Liver (tissue), 9 donors: ENCODE results near the gene BASP1. TPM values are rescaled to one million over a fixed set of nuclear protein-coding genes. Genes with fewer than 3 reads are reported as not detected.

ENCODE experiments used
- DNase-seq: peaks from one replicate; pipeline ENCODE4 v3.0.0-alpha.2; 2017; ENCODE audit warnings: low spot score
- H3K27ac ChIP-seq, 2 donors: one replicate each; pipeline ENCODE4 v1.7.0; 2013; ENCODE audit warnings: inconsistent platforms in 2 of 2, low read length in 2 of 2, control low read depth in 1 of 2, low read depth in 1 of 2, mild to moderate bottlenecking in 1 of 2
- H3K27me3 ChIP-seq, 4 donors: one replicate each; pipeline versions ENCODE4 v1.6.1 to v1.7.0; 2013; ENCODE audit warnings: low read length in 3 of 4, inconsistent platforms in 1 of 4, mild to moderate bottlenecking in 1 of 4, moderate library complexity in 1 of 4; ENCODE audit not compliant: control insufficient read depth in 4 of 4, insufficient read depth in 4 of 4
- H3K36me3 ChIP-seq, 4 donors: one replicate each; pipeline versions ENCODE4 v1.6.1 to v1.7.0; 2013; ENCODE audit warnings: low read length in 3 of 4, mild to moderate bottlenecking in 3 of 4, low read depth in 1 of 4, moderate library complexity in 1 of 4; ENCODE audit not compliant: control insufficient read depth in 4 of 4, insufficient read depth in 3 of 4
- H3K4me1 ChIP-seq, 4 donors: one replicate each; pipeline versions ENCODE4 v1.6.1 to v1.7.0; 2013; ENCODE audit warnings: low read length in 3 of 4, mild to moderate bottlenecking in 3 of 4, moderate library complexity in 1 of 4; ENCODE audit not compliant: control insufficient read depth in 4 of 4, insufficient read depth in 4 of 4
- H3K4me3 ChIP-seq, 3 donors: one replicate each; pipeline versions ENCODE4 v1.6.1 to v1.7.0; 2013; ENCODE audit warnings: low read length in 3 of 3, control low read depth in 1 of 3, low read depth in 1 of 3, mild to moderate bottlenecking in 1 of 3
- H3K9ac ChIP-seq, 2 donors: one replicate each; pipeline ENCODE4 v1.7.0; 2013; ENCODE audit warnings: low read length in 2 of 2, mild to moderate bottlenecking in 2 of 2, moderate library complexity in 2 of 2, control low read depth in 1 of 2, low read depth in 1 of 2
- H3K9me3 ChIP-seq, 4 donors: one replicate each; pipeline versions ENCODE4 v1.6.1 to v1.7.0; 2013; ENCODE audit warnings: low read length in 3 of 4; ENCODE audit not compliant: control insufficient read depth in 4 of 4
- ATF3 ChIP-seq: IDR thresholded peaks from 2 replicates; pipeline ENCODE4 v1.6.1; 2016; ENCODE audit warnings: antibody characterized with exemption
- FOXA1 ChIP-seq: IDR thresholded peaks from 2 replicates; pipeline ENCODE4 v1.6.1; 2016; ENCODE audit warnings: antibody characterized with exemption
- FOXA2 ChIP-seq: IDR thresholded peaks from 2 replicates; pipeline ENCODE4 v1.6.1; 2016; ENCODE audit warnings: antibody characterized with exemption
- GABPA ChIP-seq, 2 donors: IDR thresholded peaks in 1 of 2; conservative IDR thresholded peaks in 1 of 2; 2 replicates each; pipeline ENCODE4 v1.6.1; 2016; ENCODE audit warnings: antibody characterized with exemption in 2 of 2, mild to moderate bottlenecking in 1 of 2, moderate library complexity in 1 of 2
- HNF4A ChIP-seq, 2 donors: conservative IDR thresholded peaks; 2 replicates each; pipeline ENCODE4 v1.6.1; 2016; ENCODE audit warnings: antibody characterized with exemption in 2 of 2, mild to moderate bottlenecking in 2 of 2
- HNF4G ChIP-seq: IDR thresholded peaks from 2 replicates; pipeline ENCODE4 v1.6.1; 2016; ENCODE audit warnings: antibody characterized with exemption
- JUND ChIP-seq, 2 donors: IDR thresholded peaks; 2 replicates each; pipeline ENCODE4 v1.6.1; 2016; ENCODE audit warnings: antibody characterized with exemption in 2 of 2
- NR2F2 ChIP-seq: IDR thresholded peaks from 2 replicates; pipeline ENCODE4 v1.6.1; 2016; ENCODE audit warnings: antibody characterized with exemption
- RAD21 ChIP-seq, 2 donors: IDR thresholded peaks; 2 replicates each; pipeline ENCODE4 v1.6.1; 2016; ENCODE audit warnings: antibody characterized with exemption in 2 of 2, mild to moderate bottlenecking in 2 of 2
- REST ChIP-seq: IDR thresholded peaks from 2 replicates; pipeline ENCODE4 v1.6.1; 2016; ENCODE audit warnings: antibody characterized with exemption, mild to moderate bottlenecking
- RXRA ChIP-seq, 2 donors: IDR thresholded peaks; 2 replicates each; pipeline ENCODE4 v1.6.1; 2017 to 2018; ENCODE audit warnings: antibody characterized with exemption in 2 of 2, mild to moderate bottlenecking in 1 of 2
- SP1 ChIP-seq: IDR thresholded peaks from 2 replicates; pipeline ENCODE4 v1.6.1; 2018; ENCODE audit warnings: antibody characterized with exemption, mild to moderate bottlenecking
- TAF1 ChIP-seq: conservative IDR thresholded peaks from 2 replicates; pipeline ENCODE4 v1.6.1; 2016; ENCODE audit warnings: antibody characterized with exemption, mild to moderate bottlenecking
- YY1 ChIP-seq: IDR thresholded peaks from 2 replicates; pipeline ENCODE4 v1.6.1; 2016; ENCODE audit warnings: antibody characterized with exemption, mild to moderate bottlenecking
- ZBTB33 ChIP-seq: IDR thresholded peaks from 2 replicates; pipeline ENCODE4 v1.6.1; 2016; ENCODE audit warnings: antibody characterized with exemption
- whole genome bisulfite sequencing: extraction: QIAGEN DNeasy Blood & Tissue Kit; methylation state at CpG from one replicate; pipeline ENCODE4 v1.1.7; 2013; 5-methylcytosine and 5-hydroxymethylcytosine counted together
- polyA plus RNA-seq, 2 donors: library from polyadenylated mRNA; stranded (reverse) in 1 of 2; unstranded in 1 of 2; fragments of 200-250 nt in 1 of 2; fragments of >200 nt in 1 of 2; fragmentation: Nextera tagmentation in 1 of 2; extraction: Ambion mirVana in 1 of 2; gene quantifications; one replicate each; pipeline versions ENCODE4 v1.2.1 to v1.2.3, GENCODE V29; 2013 to 2015
- total RNA-seq, 2 donors: library from RNA; depleted of rRNA; stranded (reverse); fragments of >200 nt; gene quantifications; one replicate each; pipeline ENCODE4 v1.2.3, GENCODE V29; 2014
- TF ChIP-seq, protein P1 (sequence below): fragments of 150-350 bp; IDR thresholded peaks from 2 replicates; pipeline ENCODE4 v1.5.1; 2017; ENCODE audit warnings: improper control_type of control experiment, low read depth, low read length; ENCODE audit not compliant: missing input control
- donor health status: healthy.
- donor health status: healthy.
- donor health status: healthy.
- donor health status: healthy.
- donor health status: healthy.

BASP1 gene
- total and polyA plus RNA-seq, 4 donors = 1.2 to 17.0 (median 5.4) TPM

DNA sequence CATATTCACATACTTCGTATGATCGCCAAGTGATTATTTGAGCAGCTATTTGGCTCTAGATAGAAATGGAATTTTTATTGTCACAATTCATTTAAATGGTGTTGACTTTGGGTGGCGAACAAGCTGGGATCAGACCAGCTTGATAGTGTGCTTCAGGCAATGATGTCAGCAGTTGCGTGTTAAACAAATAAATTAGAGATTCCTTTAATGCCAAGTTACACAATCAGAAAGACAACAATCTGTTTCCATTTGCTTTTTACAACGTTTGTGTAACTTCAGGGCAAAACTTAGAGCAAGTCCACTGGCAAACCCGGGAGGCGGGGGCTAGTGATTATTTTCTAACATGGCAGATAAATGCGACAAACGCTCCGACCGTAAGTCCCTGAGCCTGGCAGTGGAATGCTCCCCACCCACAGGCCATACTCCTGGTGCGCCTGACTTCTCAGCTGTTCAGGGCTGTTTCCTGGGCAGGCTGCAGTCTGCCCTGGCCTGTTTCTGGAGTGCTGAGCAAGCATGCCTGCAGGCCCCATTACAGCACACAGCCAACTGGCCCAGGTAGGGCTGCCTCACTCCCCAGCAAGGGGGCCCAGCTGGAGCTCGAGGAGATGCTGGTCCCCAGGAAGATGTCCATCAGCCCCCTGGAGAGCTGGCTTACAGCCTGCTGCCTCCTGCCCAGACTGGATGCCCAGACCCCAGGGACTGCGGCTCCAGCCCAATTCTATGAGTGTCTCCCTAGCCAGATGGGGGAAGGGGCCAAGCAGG, 88.7 kb downstream of the BASP1 start:
- Histone ChIP-seq H3K27ac (no peak overlapping the region), H3K36me3 (no peaks in the 10 kb centered on the region), H3K9me3 (no peaks in the 10 kb centered on the region), H3K4me3 (no peak overlapping the region), H3K4me1 (peaks cover 0 to 1% (median 0%) of the 10 kb centered on the region in 4 donors), H3K9ac (no peak overlapping the region), H3K27me3 (peaks cover 0 to 3% (median 1%) of the 10 kb centered on the region in 4 donors)
- 32% methylated on average over 14 of the region's 14 CpGs for WGBS
- no peak for DNase-seq
- TF ChIP-seq HNF4A (conservative IDR thresholded peaks at IDR 0.05) = peak; percentile 43 to 50
- peak; percentile 57 for TF ChIP-seq YY1
- TF ChIP-seq FOXA1 = peak; percentile 70
- TF ChIP-seq GABPA (IDR thresholded peaks at IDR 0.05 in 1 of 2, conservative IDR thresholded peaks at IDR 0.05 in 1 of 2) = no peak
- peak; percentile 77 for TF ChIP-seq FOXA2
- TF ChIP-seq ATF3 = peak; percentile 32
- TF ChIP-seq TAF1 = no peak
- TF ChIP-seq HNF4G = no peak
- no peak for TF ChIP-seq REST
- no peak for TF ChIP-seq RAD21 (IDR thresholded peaks at IDR 0.05)
- TF ChIP-seq ZBTB33 = peak; percentile 38
- peak; percentile 51 to 68 for TF ChIP-seq JUND (IDR thresholded peaks at IDR 0.05)
- TF ChIP-seq SP1 = peak; percentile 23
- TF ChIP-seq NR2F2 = no peak
- peak in 1 of 2 donors; percentile 64 for TF ChIP-seq RXRA (IDR thresholded peaks at IDR 0.05)
- TF ChIP-seq, protein P1, sequence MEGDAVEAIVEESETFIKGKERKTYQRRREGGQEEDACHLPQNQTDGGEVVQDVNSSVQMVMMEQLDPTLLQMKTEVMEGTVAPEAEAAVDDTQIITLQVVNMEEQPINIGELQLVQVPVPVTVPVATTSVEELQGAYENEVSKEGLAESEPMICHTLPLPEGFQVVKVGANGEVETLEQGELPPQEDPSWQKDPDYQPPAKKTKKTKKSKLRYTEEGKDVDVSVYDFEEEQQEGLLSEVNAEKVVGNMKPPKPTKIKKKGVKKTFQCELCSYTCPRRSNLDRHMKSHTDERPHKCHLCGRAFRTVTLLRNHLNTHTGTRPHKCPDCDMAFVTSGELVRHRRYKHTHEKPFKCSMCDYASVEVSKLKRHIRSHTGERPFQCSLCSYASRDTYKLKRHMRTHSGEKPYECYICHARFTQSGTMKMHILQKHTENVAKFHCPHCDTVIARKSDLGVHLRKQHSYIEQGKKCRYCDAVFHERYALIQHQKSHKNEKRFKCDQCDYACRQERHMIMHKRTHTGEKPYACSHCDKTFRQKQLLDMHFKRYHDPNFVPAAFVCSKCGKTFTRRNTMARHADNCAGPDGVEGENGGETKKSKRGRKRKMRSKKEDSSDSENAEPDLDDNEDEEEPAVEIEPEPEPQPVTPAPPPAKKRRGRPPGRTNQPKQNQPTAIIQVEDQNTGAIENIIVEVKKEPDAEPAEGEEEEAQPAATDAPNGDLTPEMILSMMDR = no peak
